K562 (cell line): ENCODE data around the gene NDUFA7. TPM values are rescaled to one million over a fixed set of nuclear protein-coding genes. Genes with fewer than 3 reads are reported as not detected.

Experiments used
- ATAC-seq: fragments of 200-7000 bp; cut with Tn5 transposase; 3 replicates; pipeline ENCODE4 v1.9.1; 2020; ENCODE audit warnings: moderate library complexity
- BruUV-seq: library from RNA; stranded (reverse); fragments of 400-500 nt; replicated peaks from 2 replicates; lab custom pipeline; 2021; lab: Mats Ljungman, UMichigan
- CTCF ChIA-PET: fragments of 300-600 bp; formaldehyde crosslinking; extraction: SDS; loops from one replicate; lab custom pipeline; 2021; ENCODE audit warnings: low intra/inter-chr PET ratio; lab: Yijun Ruan, JAX
- POLR2A ChIA-PET: fragments of 300-600, 350-650 bp; sonication (Branson Sonifier 250); formaldehyde crosslinking; extraction: SDS; loops from one replicate; lab custom pipeline; 2021; ENCODE audit warnings: antibody characterized with exemption, inconsistent platforms; lab: Yijun Ruan, JAX
- DNase-seq, 4 experiments: peaks; one replicate each; pipeline versions ENCODE4 v3.0.0 to v3.0.0-alpha.2; 2011 to 2018; ENCODE audit warnings: low spot score in 3 of 4, mixed read lengths in 3 of 4; ENCODE audit errors: extremely low read depth in 1 of 4
- FAIRE-seq: peaks from 2 replicates; lab custom pipeline; 2011; peaks lifted over from hg19 to GRCh38; lab: Jason Lieb, UNC
- H2AFZ ChIP-seq: 2 replicates; pipeline ENCODE4 v1.6.0; 2011; ENCODE audit warnings: low read depth, low read length, control low read depth, inconsistent platforms
- H3K27ac ChIP-seq: fragments of 200-600 bp; 3 replicates; pipeline ENCODE4 v1.8.0; 2011; ENCODE audit warnings: low read depth, mild to moderate bottlenecking, control low read depth, inconsistent platforms, low read length, moderate library complexity, mixed read lengths; ENCODE audit errors: extremely low read depth
- H3K27me3 ChIP-seq, 2 experiments: fragments of 300-600 bp in 1 of 2; 2 replicates in 1 of 2; 3 replicates in 1 of 2; pipeline versions ENCODE4 v1.6.0 to v1.8.0; 2011; ENCODE audit warnings: inconsistent platforms in 2 of 2, low read length in 2 of 2, mild to moderate bottlenecking in 1 of 2, mixed read lengths in 1 of 2, moderate library complexity in 1 of 2; ENCODE audit not compliant: control insufficient read depth in 2 of 2, insufficient read depth in 2 of 2
- H3K36me3 ChIP-seq: fragments of 300-600 bp; 3 replicates; pipeline ENCODE4 v1.8.0; 2011; ENCODE audit warnings: mild to moderate bottlenecking, low read length, inconsistent platforms; ENCODE audit not compliant: control insufficient read depth, insufficient read depth
- H3K4me1 ChIP-seq, 2 experiments: fragments of 200-600 bp in 1 of 2; replicated peaks in 1 of 2; 2 replicates in 1 of 2; 3 replicates in 1 of 2; pipeline versions ENCODE4 v1.5.1 to v1.8.0; 2011; ENCODE audit warnings: inconsistent platforms in 2 of 2, low read length in 2 of 2, mild to moderate bottlenecking in 1 of 2, mixed read lengths in 1 of 2, moderate library complexity in 1 of 2; ENCODE audit not compliant: control insufficient read depth in 2 of 2, insufficient read depth in 2 of 2
- H3K4me2 ChIP-seq: 2 replicates; pipeline ENCODE4 v1.6.1; 2011; ENCODE audit warnings: low read length, control low read depth, inconsistent platforms, mixed read lengths; ENCODE audit not compliant: insufficient read depth
- H3K4me3 ChIP-seq: fragments of 200-600 bp; sonication (generic), shearing (Covaris generic); 2 replicates; pipeline ENCODE4 v1.5.1; 2016; ENCODE audit warnings: control low read depth, inconsistent platforms
- H3K79me2 ChIP-seq: fragments of 200-600 bp; 3 replicates; pipeline ENCODE4 v1.8.0; 2011; ENCODE audit warnings: low read length, inconsistent platforms; ENCODE audit not compliant: control insufficient read depth, insufficient read depth
- H3K9ac ChIP-seq, 2 experiments: 2 replicates each; pipeline versions ENCODE4 v1.6.0 to v1.6.1; 2011; ENCODE audit warnings: low read depth in 2 of 2, low read length in 2 of 2, control low read depth in 1 of 2, inconsistent platforms in 1 of 2, mild to moderate bottlenecking in 1 of 2, mixed read lengths in 1 of 2; ENCODE audit not compliant: insufficient read depth in 1 of 2
- H3K9me1 ChIP-seq: one replicate; pipeline ENCODE4 v1.6.0; 2011; ENCODE audit warnings: inconsistent platforms, mild to moderate bottlenecking, low read length, moderate library complexity; ENCODE audit not compliant: control insufficient read depth, insufficient read depth
- H3K9me3 ChIP-seq: replicated peaks from 2 replicates; pipeline ENCODE4 v1.5.1; 2011; ENCODE audit warnings: low read depth, low read length, inconsistent platforms; ENCODE audit not compliant: control insufficient read depth, insufficient read depth
- H4K20me1 ChIP-seq: replicated peaks from 2 replicates; pipeline ENCODE4 v1.6.1; 2011; ENCODE audit warnings: low read length, inconsistent platforms, mixed read lengths; ENCODE audit not compliant: control insufficient read depth, insufficient read depth
- EGR1 ChIP-seq: fragments of 450-650 bp; conservative IDR thresholded peaks from 2 replicates; pipeline ENCODE4 v1.6.1; 2017; ENCODE audit warnings: mild to moderate bottlenecking
- FOXJ3 ChIP-seq: sonication (generic); formaldehyde crosslinking; IDR thresholded peaks from 2 replicates; pipeline ENCODE4 v1.4.0; 2020; ENCODE audit warnings: mild to moderate bottlenecking, missing genetic modification reagents
- MAFK ChIP-seq: IDR thresholded peaks from 2 replicates; pipeline ENCODE4 v1.6.1; 2011; ENCODE audit warnings: low read length, improper control_type of control experiment
- NFIC ChIP-seq: fragments of 450-650 bp; IDR thresholded peaks from 2 replicates; pipeline ENCODE4 v1.6.1; 2017; ENCODE audit warnings: mild to moderate bottlenecking, inconsistent platforms
- POLR2G ChIP-seq: fragments of 200-400 bp; formaldehyde crosslinking; IDR thresholded peaks from 2 replicates; pipeline ENCODE4 v1.6.1; 2017; ENCODE audit warnings: low read depth, mild to moderate bottlenecking, antibody characterized with exemption, low read length, moderate library complexity
- RBFOX2 ChIP-seq: fragments of 200-400 bp; formaldehyde crosslinking; IDR thresholded peaks from 2 replicates; pipeline ENCODE4 v1.6.1; 2017; ENCODE audit warnings: low read depth, mild to moderate bottlenecking, low read length, moderate library complexity
- WGBS: fragments of 100-300 bp; shearing (Covaris generic); methylation state at CpG from one replicate; pipeline ENCODE4 v1.1.6; 2016; ENCODE audit warnings: low coverage, mixed read lengths; ENCODE audit not compliant: insufficient coverage; ENCODE audit errors: missing lambda C conversion rate; 5-methylcytosine and 5-hydroxymethylcytosine counted together
- in situ Hi-C: fragments of 300-500 bp; cut with MboI; formaldehyde crosslinking; loops from 4 replicates; pipeline ENCODE4 v1.15.0; 2018; ENCODE audit warnings: inconsistent platforms, mixed read lengths
- intact Hi-C: fragments of 100-400 bp; cut with micrococcal nuclease; formaldehyde crosslinking; loops from 2 replicates; pipeline ENCODE4 v1.14.2; 2022
- polyA plus RNA-seq, 8 experiments: library from polyadenylated mRNA; depleted of rRNA in 4 of 8; stranded (reverse) in 5 of 8; unstranded in 3 of 8; fragments of >200 nt; fragmentation: Nextera tagmentation in 2 of 8; fragmentation: Illumina TruSeq in 1 of 8; extraction: Ambion mirVana in 2 of 8; extraction: Trizol in 1 of 8; gene quantifications; 2 replicates each; pipeline versions ENCODE4 v1.2.1 to v1.2.3, GENCODE V29; 2011 to 2014; ENCODE audit warnings: inconsistent platforms in 1 of 8, missing spikeins in 1 of 8
- total RNA-seq, 7 experiments: library from RNA; depleted of rRNA in 6 of 7; stranded (reverse); fragments of >200 nt in 6 of 7; fragmentation: Illumina TruSeq in 2 of 7; extraction: Trizol in 2 of 7; gene quantifications; 2 replicates each; pipeline versions ENCODE4 v1.2.1 to v1.2.3, GENCODE V29; 2011 to 2021; ENCODE audit warnings: low replicate concordance in 1 of 7

Gene NDUFA7
- total and polyA plus RNA-seq, 9 of the 15 experiments (the other 6 are each of a cell fraction or from before 2014, with no cell fraction given): 70.8 to 348 (median 142) TPM

DNA sequence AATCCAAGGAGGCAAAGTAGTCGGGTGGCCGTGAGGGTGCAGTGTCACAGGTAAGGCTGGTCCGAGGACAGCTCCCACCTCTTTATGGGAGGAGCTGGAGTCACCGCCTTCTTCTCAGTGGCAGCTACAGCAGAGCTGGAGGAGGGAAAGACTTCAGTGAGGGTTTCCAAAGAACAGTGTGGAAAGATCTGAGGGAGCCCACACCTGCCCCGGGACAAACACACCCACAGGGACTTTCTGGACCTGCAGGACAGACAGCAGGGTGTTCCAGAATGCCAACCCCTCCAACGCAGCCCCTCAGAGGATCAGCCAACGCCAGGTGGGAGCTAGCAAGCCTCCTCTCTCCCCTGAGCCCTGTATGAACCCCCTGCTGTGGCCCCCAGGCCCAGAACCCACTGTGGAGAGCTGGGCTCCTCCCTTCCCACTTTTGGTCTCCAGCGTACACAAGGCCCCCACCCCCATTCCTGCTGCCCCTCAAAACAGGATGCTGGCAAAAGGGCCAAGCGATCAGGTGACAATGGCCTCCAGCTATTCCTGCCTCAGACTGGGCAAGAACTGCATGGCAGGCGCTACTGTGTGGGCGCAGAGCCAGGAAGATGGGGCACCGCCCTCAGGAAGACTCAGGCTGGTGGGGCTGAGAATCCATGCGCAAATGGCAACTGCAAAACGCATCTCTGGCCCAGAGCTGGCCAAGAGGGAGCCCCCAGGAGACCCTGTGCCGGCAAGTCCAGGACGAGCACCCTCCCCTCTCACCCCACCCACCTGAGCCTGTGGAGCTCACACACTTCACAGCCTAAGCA, 9.5 kb downstream of the NDUFA7 start:
- Histone ChIP-seq H3K9me1 (no peaks in the 10 kb centered on the region), H3K4me1 (peaks cover 13 to 30% of the 10 kb centered on the region in 2 experiments; a peak in 4 of 5 replicates), H3K27me3 (no peaks in the 10 kb centered on the region), H3K36me3 (peaks cover 61% of the 10 kb centered on the region; the same call in 2 of the 3 replicates), H3K4me2 (no peak overlapping the region), H4K20me1 (no peaks in the 10 kb centered on the region)
- POLR2A ChIA-PET: interaction anchor here (0.6 to 2.1 kb wide), 5 partner anchors 9 to 124 kb away, joined by 3 to 20 read pairs (median 4); partner anchors contain the start of genes NDUFA7 and RPS28
- in situ Hi-C loops: no loop called here
- no TSS peak for BruUV-seq
- TF ChIP-seq MAFK (no peak), EGR1 (no peak), FOXJ3 (CRISPR knock-in tag) (no peak), RBFOX2 (peak; percentile 53), NFIC (0 out of 2 replicates have a peak, but pooled peaks have one; percentile 4), POLR2G (peak; percentile 60)
- TF ChIP-seq, all 486 proteins: peak for 3
- H3K4me3 ChIP-seq: no peak overlapping the region
- no peaks in the 10 kb centered on the region for H3K9me3 ChIP-seq
- H3K27ac ChIP-seq: no peak overlapping the region
- 89% methylated on average over 16 of the region's 16 CpGs for WGBS
- peak overlapping the region in 1 of 2 experiments; percentile 81; a peak in 2 of 4 replicates for H3K9ac ChIP-seq
- peaks cover 13% of the 10 kb centered on the region for H3K79me2 ChIP-seq
- peak in 2 of 4 experiments; percentile 2 to 23 for DNase-seq
- CTCF ChIA-PET: no interaction called here
- no peak for ATAC-seq
- H2AFZ ChIP-seq: no peak overlapping the region
- intact Hi-C loops: no loop called here
- no peak for FAIRE-seq
